ENCODE data around the gene STK38.
"Not testable (repeated sequence)": the region's sequence is repeated elsewhere in the genome, so short reads cannot be mapped to it uniquely, and the experiment has no call there.

STK38 gene

GRCh38 chr6:36574679-36575078, 27.4 kb upstream of the STK38 start:
- no peaks in the 10 kb centered on the region for H3K36me3 Mint-ChIP-seq
- H3K4me3 Mint-ChIP-seq: no peak overlapping the region
- no peaks in the 10 kb centered on the region for H3K27me3 Mint-ChIP-seq
- peaks cover 6% of the 10 kb centered on the region for H3K4me1 Mint-ChIP-seq
- no peak overlapping the region for H3K27ac Mint-ChIP-seq
- H3K9me3 Mint-ChIP-seq: no peaks in the 10 kb centered on the region

- H3K36me3 Mint-ChIP-seq, H3K4me1 Mint-ChIP-seq, H3K9me3 Mint-ChIP-seq, H3K27ac Mint-ChIP-seq, H3K27me3 Mint-ChIP-seq, H3K4me3 Mint-ChIP-seq: not testable (repeated sequence)
Measured at GRCh38 chr6:36572353-36573311, 25.4 kb upstream of the STK38 start.

DNA sequence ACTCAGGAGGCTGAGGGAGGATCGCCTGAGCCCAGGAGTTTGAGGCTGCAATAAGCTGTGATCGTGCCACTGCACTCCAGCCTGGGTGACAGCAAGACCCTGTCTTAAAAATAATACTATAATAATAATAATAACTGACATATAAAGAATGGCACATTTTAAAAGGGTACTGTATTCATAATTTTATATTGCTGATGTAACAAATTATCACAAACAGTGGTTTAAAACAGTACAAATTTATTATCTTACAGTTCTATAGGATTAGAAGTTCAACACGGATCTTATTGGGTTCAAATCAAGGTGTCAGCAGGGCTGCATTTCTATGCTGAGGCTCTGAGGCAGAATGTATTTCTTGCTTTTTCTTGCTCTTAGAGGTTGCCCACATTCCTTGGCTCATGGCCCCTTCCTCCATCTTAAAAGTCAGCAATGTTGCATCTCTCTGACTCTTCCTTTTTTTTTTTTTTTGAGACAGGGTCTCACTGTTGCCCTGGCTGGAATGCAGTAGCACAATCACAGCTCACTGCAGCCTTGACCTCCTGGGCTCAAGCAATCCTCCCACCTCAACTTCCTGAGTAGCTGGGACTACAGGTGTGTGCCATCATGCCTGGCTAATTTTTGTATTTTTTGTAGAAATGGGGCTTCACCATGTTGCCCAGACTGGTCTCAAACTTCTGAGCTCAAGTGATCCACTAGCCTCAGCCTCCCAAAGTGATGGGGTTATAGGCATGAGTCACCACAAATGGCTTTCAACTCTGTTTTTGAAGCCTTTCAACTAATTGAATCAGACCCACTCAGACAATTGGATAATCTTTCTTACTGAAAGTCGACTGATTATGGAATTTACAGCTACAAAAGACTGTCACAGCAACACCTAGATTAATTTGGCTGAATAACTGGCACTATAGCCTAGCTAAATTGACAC, 24.1 kb upstream of the STK38 start:
- H3K9me3 Mint-ChIP-seq: no peaks in the 10 kb centered on the region
- no peaks in the 10 kb centered on the region for H3K4me1 Mint-ChIP-seq

GRCh38 chr6:36570264-36570663, 23.0 kb upstream of the STK38 start:
- H3K4me1 Mint-ChIP-seq: no peaks in the 10 kb centered on the region
- H3K36me3 Mint-ChIP-seq: no peaks in the 10 kb centered on the region
- no peaks in the 10 kb centered on the region for H3K9me3 Mint-ChIP-seq
- H3K27me3 Mint-ChIP-seq: no peaks in the 10 kb centered on the region
- no peak overlapping the region for H3K27ac Mint-ChIP-seq
- H3K4me3 Mint-ChIP-seq: no peak overlapping the region

More for the DNA sequence above, 24.1 kb upstream of the STK38 start:
- Mint-ChIP-seq H3K4me3 (no peak overlapping the region), H3K36me3 (no peaks in the 10 kb centered on the region), H3K27me3 (no peaks in the 10 kb centered on the region), H3K27ac (no peak overlapping the region)

DNA sequence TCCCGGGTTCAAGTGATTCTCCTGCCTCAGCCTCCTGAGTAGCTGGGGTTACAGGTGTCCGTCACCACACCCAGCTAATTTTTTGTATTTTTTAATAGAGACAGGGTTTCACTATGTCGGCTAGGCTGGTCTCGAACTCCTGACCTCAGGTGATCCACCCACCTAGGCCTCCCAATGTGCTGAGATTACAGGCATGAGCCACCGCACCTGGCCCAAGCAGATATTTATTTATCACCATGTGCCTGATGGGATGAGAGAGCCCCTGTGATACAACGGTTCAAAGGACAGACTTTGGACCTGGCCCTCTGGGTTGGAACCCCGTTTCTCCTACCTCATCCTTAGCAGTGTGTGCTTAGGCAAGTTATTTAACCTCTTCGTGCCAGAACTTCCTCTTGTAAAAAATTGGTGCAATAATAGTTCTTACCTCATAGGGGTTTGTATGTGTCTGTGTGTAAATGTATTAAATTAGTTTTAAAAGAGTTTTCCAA, 19.2 kb upstream of the STK38 start:
- H3K4me1 Mint-ChIP-seq: no peaks in the 10 kb centered on the region
- H3K27me3 Mint-ChIP-seq: no peaks in the 10 kb centered on the region
- no peak overlapping the region for H3K4me3 Mint-ChIP-seq
- no peaks in the 10 kb centered on the region for H3K36me3 Mint-ChIP-seq
- H3K27ac Mint-ChIP-seq: no peak overlapping the region
- H3K9me3 Mint-ChIP-seq: no peaks in the 10 kb centered on the region

DNA sequence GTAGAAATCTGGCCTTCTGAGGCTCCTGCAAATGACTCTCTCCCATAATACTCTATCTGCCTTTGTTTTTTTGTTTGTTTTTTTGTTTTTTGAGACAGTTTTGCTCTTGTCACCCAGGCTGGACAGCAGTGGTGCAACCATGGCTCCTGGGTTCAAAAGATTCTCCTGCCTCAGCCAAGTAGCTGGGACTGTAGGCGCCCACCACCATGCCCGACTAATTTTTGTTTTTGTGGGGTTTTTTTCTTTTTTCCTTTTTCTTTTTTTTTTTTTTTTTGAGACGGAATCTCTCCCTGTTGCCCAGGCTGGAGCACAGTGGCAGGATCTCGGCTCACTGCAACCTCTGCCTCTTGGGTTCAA, 16.6 kb upstream of the STK38 start:
- Mint-ChIP-seq H3K27ac (no peak overlapping the region), H3K9me3 (no peaks in the 10 kb centered on the region), H3K4me3 (no peak overlapping the region), H3K4me1 (no peaks in the 10 kb centered on the region), H3K36me3 (no peaks in the 10 kb centered on the region), H3K27me3 (no peaks in the 10 kb centered on the region)

DNA sequence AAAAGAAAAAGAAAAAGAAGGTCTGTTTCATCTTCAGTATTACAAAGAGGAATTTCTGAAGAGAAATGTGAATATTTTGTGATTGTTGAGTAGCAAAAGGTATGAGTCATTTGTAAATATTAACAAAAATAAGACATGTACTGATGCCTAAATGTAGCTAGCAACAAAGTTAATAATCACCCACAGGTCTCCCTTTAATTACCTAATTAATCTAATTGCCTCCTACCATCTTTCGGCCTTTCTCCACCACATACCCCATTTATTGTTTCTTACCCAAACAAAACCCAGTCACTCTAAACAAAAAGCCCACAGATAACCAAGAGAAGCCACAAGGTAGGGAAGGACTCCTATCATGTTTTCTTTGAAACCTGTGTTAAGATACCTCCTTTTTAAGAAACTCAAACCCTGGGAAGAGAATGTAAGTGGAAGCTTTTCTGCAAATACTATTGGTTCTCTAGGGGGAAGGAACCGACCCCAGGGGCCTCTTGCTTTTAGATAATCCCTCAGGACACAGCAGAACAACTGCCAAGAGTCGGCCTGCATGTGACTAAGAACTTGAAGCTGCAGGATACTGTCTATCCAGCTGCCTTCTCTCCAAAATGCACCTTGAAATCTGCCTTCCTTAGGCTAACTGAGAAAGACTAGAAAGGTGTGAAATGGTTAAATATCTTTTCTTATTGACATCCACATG, 16.1 kb upstream of the STK38 start:
- Mint-ChIP-seq H3K27me3 (no peaks in the 10 kb centered on the region), H3K4me3 (no peak overlapping the region)

DNA sequence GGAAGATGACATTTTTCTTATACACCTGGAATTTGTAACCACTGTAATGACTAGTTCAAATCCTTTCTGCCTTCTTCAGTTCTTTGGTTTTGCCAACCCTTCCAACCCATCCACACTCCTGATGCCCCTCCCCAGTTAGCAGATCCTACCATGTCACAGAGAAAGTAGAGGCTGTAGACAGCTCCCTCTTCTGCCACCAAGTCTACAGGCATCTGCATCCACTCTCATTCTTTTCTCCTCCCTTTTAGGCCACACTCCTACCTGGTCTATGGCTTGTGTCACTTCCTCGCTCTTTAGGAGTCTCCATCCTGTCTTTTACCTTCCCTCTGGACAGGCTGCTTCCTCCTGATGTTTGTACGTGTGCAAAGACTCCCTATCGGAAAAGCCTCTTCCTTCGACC, 13.5 kb upstream of the STK38 start:
- Mint-ChIP-seq H3K9me3 (no peaks in the 10 kb centered on the region), H3K36me3 (no peaks in the 10 kb centered on the region), H3K27me3 (no peaks in the 10 kb centered on the region), H3K4me3 (no peak overlapping the region), H3K27ac (no peak overlapping the region), H3K4me1 (no peaks in the 10 kb centered on the region)

More for the DNA sequence above, 16.1 kb upstream of the STK38 start:
- H3K27ac Mint-ChIP-seq: no peak overlapping the region
- H3K36me3 Mint-ChIP-seq: no peaks in the 10 kb centered on the region
- no peaks in the 10 kb centered on the region for H3K4me1 Mint-ChIP-seq
- no peaks in the 10 kb centered on the region for H3K9me3 Mint-ChIP-seq

GRCh38 chr6:36559011-36559793, 11.9 kb upstream of the STK38 start:
- no peaks in the 10 kb centered on the region for H3K4me1 Mint-ChIP-seq
- H3K4me3 Mint-ChIP-seq: no peak overlapping the region
- no peaks in the 10 kb centered on the region for H3K27me3 Mint-ChIP-seq
- no peaks in the 10 kb centered on the region for H3K9me3 Mint-ChIP-seq
- H3K36me3 Mint-ChIP-seq: no peaks in the 10 kb centered on the region
- H3K27ac Mint-ChIP-seq: no peak overlapping the region

GRCh38 chr6:36556281-36556680, 9.0 kb upstream of the STK38 start:
- Mint-ChIP-seq H3K27ac (no peak overlapping the region), H3K4me3 (no peak overlapping the region), H3K36me3 (no peaks in the 10 kb centered on the region), H3K27me3 (no peaks in the 10 kb centered on the region), H3K4me1 (no peaks in the 10 kb centered on the region), H3K9me3 (no peaks in the 10 kb centered on the region)

DNA sequence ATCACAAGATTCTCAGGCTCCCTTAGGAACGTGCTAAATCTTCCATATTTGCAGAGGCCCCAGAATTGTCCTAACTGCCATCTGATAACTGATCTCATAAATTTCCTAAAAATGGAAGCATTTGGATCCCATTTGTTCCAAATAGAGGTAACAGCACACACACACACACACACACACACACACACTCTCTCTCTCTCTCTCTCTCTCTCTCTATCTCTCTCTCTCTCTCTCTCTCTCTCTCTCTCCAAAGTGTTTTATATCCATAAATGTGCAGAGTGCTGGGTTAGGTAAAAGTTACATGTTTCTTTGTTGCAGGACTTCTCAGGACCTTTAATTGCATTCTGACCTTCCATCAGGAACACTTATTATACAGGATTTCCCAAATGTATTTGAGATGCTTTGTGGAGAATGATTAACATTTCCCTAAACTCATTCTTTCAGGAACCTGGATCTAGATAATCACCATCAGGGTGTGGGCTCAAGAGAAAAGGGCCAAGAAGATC, 8.5 kb upstream of the STK38 start:
- H3K4me1 Mint-ChIP-seq: peaks cover under 1% of the 10 kb centered on the region
- H3K36me3 Mint-ChIP-seq: no peaks in the 10 kb centered on the region
- no peak overlapping the region for H3K27ac Mint-ChIP-seq
- no peaks in the 10 kb centered on the region for H3K27me3 Mint-ChIP-seq
- no peak overlapping the region for H3K4me3 Mint-ChIP-seq
- no peaks in the 10 kb centered on the region for H3K9me3 Mint-ChIP-seq

DNA sequence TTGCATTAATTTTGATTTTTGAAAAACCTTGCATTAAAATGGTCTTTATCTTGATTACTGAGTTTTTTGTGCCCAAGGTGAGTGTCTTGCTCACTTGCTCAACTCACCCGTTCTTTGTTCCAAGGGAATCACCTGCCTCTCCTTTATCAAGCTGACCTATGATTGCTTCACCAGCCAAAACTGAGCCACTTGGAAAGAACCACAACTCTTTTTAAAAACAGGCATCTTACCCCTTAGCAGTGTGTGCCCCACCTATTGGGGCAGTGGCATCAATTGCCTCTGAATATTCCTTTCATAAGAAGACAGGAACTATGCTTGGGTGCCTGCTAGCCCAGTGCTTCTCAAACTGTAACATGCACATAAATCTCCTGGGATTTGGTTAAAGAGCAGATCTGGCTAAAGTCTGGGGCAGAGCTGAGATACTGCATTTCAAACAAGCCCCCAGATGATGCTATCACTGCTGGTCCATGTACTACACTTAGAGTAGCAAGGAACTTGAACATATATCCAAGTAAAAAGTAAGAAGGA, 3.3 kb upstream of the STK38 start:
- Mint-ChIP-seq H3K36me3 (no peaks in the 10 kb centered on the region), H3K9me3 (no peaks in the 10 kb centered on the region), H3K4me1 (peaks cover 32% of the 10 kb centered on the region), H3K4me3 (no peak overlapping the region), H3K27me3 (no peaks in the 10 kb centered on the region), H3K27ac (no peak overlapping the region)

DNA sequence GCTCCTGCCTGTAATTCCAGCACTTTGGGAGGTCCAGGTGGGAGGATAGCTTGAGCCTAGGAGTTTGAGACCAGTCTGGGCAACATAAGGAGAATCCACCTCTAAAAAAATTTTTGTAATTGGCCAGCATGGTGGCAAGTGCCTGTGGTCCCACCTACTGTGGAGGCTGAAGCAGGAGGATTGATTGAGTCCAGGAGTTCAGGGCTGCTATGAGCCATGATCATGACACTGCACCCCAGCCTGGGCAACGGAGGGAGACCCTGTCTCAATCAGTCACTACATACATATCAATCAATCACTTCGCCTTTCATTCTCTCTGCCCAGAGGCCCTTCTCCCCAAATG, 1.1 kb upstream of the STK38 start:
- no peaks in the 10 kb centered on the region for H3K27me3 Mint-ChIP-seq
- peak overlapping the region; percentile 76 for H3K27ac Mint-ChIP-seq
- H3K4me3 Mint-ChIP-seq: peak overlapping the region; percentile 65
- H3K9me3 Mint-ChIP-seq: no peaks in the 10 kb centered on the region
- peaks cover 47% of the 10 kb centered on the region for H3K4me1 Mint-ChIP-seq
- peaks cover 2% of the 10 kb centered on the region for H3K36me3 Mint-ChIP-seq

DNA sequence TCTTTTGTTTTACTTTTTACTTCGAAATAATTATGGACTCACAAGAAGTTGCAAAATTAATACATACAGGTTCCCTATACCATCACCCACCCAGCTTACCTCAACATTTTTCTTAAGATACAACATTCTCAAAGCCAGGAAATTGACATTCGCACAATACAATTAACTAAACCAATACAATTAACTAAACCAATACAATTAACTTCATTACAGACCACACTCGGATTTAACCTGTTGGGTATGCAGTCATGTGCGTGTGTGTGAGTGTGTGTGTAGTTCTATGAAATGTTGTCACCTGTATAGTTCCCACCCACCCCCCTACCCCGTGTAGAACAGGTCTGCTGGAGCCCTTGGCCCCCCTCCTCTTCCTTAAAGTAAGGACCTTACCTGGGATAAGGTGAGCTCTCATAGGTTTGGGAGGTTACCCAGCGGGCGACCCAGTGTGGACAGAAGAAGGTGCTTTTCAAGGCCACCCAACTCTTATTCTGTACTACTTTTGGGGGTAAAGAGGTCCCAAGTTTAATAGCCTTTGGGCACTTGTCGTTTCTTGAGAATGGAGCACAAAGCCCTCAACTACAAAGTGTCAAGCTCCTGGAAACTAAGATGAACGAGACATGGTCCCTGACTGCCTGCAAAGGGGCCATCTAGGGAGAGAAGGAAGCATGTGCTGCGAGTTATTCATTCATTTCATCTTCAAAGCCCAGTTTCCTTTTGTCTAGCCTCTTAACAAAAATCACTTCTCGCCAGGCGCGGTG, 544 bp upstream of the STK38 start:
- H3K27ac Mint-ChIP-seq: peak overlapping the region; percentile 99
- no peaks in the 10 kb centered on the region for H3K27me3 Mint-ChIP-seq
- peaks cover 51% of the 10 kb centered on the region for H3K4me1 Mint-ChIP-seq
- H3K4me3 Mint-ChIP-seq: peak overlapping the region; percentile 95
- H3K9me3 Mint-ChIP-seq: no peaks in the 10 kb centered on the region
- H3K36me3 Mint-ChIP-seq: peaks cover 2% of the 10 kb centered on the region

All from activated naive CD4-positive, alpha-beta T cell treated with anti-CD3 and anti-CD28 coated beads, Interleukin-2, amount 50 U/mL, for 24 hours (primary cell).